ENCODE data around the gene ZIC4. TPM values are rescaled to one million over a fixed set of nuclear protein-coding genes. Genes with fewer than 3 reads are reported as not detected.

ZIC4 gene
- total and polyA plus RNA-seq, 9 of the 15 experiments (the other 6 are each of a cell fraction or from before 2014, with no cell fraction given) = not detected

- TF ChIP-seq ETS1 (conservative IDR thresholded peaks at IDR 0.05; ENCODE audit: control insufficient read depth, low read depth, low read length) (no peak), ZNF830 (CRISPR knock-in tag; IDR thresholded peaks at IDR 0.05) (no peak), ZBTB33 (CRISPR knock-in tag; IDR thresholded peaks at IDR 0.05) (no peak), L3MBTL2 (IDR thresholded peaks at IDR 0.05) (peak; percentile 64), ZNF644 (tag; IDR thresholded peaks at IDR 0.05; ENCODE audit: low read depth) (no peak), SRSF7 (optimal IDR thresholded peaks at IDR 0.05; ENCODE audit: low read depth, low read length) (no peak)
These were observed 12.7 kb upstream of the ZIC4 start (continued) for GRCh38 chr3:147418808-147419701.

- Histone ChIP-seq H3K4me1 (replicated peaks in 1 of 2; ENCODE audit: control insufficient read depth in 2 of 2, insufficient read depth in 2 of 2, low read length in 2 of 2) (peaks cover 0 to 9% of the 10 kb centered on the region in 2 experiments; a peak in 1 of 5 replicates), H3K9me1 (ENCODE audit: control insufficient read depth, insufficient read depth, low read length) (no peaks in the 10 kb centered on the region), H3K9me3 (replicated peaks; ENCODE audit: control insufficient read depth, insufficient read depth, low read depth, low read length) (no peaks in the 10 kb centered on the region), H2AFZ (ENCODE audit: low read depth, low read length) (peak overlapping the region; percentile 40; the same call in 1 of the 2 replicates), H3K27ac (ENCODE audit: extremely low read depth, low read depth, low read length) (no peak overlapping the region), H3K36me3 (ENCODE audit: control insufficient read depth, insufficient read depth, low read length) (no peaks in the 10 kb centered on the region), H3K9ac (ENCODE audit: insufficient read depth in 1 of 2, low read depth in 2 of 2, low read length in 2 of 2) (no peak overlapping the region), H3K79me2 (ENCODE audit: control insufficient read depth, insufficient read depth, low read length) (no peaks in the 10 kb centered on the region), H3K4me3 (no peak overlapping the region), H4K20me1 (replicated peaks; ENCODE audit: control insufficient read depth, insufficient read depth, low read length) (no peaks in the 10 kb centered on the region), H3K27me3 (ENCODE audit: control insufficient read depth in 2 of 2, insufficient read depth in 2 of 2, low read length in 2 of 2) (peaks cover 14 to 36% of the 10 kb centered on the region in 2 experiments), H3K4me2 (ENCODE audit: insufficient read depth, low read length) (no peak overlapping the region)
- ChIA-PET POLR2A (no interaction called here), CTCF (ENCODE audit: low intra/inter-chr PET ratio) (no interaction called here)
- intact Hi-C loops (cut with micrococcal nuclease) (no loop called here), in situ Hi-C loops (cut with MboI) (no loop called here)
- 8% methylated on average over 4 of the region's 4 CpGs for WGBS (ENCODE audit: insufficient coverage, low coverage, missing lambda C conversion rate)
- ATAC-seq (no peak), FAIRE-seq (no peak), DNase-seq (ENCODE audit: extremely low read depth in 1 of 4, low spot score in 3 of 4) (no peak)
- BruUV-seq (replicated peaks) = no TSS peak
- TF ChIP-seq ZNF146 (CRISPR knock-in tag; IDR thresholded peaks at IDR 0.05; ENCODE audit: unreplicated experiment) (no peak), TSHZ1 (CRISPR knock-in tag; IDR thresholded peaks at IDR 0.05) (no peak), SRSF9 (IDR thresholded peaks at IDR 0.05; ENCODE audit: borderline replicate concordance, low read depth, low read length) (no peak)
These were observed 12.0 kb upstream of the ZIC4 start for GRCh38 chr3:147418371-147418781.

All from K562 (cell line).